Stimulated activated CD8-positive, alpha-beta memory T cell treated with anti-CD3 and anti-CD28 coated beads, Interleukin-15, amount 100 ng/mL, for 1 hour (primary cell): ENCODE measurements around the gene MTMR6.

Experiments used
- DNase-seq: peaks from one replicate; pipeline ENCODE4 v3.0.0-alpha.2; 2020; ENCODE audit warnings: low read depth

The MTMR6 gene

DNA sequence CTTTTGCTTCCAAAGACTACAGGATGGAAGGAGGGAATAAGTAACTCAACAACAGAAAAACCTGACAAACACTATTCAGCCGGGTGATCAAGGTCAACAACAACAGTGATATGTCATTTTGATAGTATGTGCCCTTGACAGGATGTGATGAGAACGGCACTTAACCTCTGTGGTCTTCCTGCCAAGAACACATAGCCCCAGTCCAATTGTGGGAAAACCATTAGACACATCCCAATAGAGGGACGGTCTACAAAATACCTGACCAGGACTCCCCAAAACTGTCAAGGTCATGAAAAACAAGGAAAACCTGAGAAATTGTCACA lies 72.1 kb downstream of the MTMR6 start:
- DNase-seq, result no peak

GRCh38 chr13:25214491-25215252 lies 72.6 kb downstream of the MTMR6 start:
- no peak for DNase-seq

DNA sequence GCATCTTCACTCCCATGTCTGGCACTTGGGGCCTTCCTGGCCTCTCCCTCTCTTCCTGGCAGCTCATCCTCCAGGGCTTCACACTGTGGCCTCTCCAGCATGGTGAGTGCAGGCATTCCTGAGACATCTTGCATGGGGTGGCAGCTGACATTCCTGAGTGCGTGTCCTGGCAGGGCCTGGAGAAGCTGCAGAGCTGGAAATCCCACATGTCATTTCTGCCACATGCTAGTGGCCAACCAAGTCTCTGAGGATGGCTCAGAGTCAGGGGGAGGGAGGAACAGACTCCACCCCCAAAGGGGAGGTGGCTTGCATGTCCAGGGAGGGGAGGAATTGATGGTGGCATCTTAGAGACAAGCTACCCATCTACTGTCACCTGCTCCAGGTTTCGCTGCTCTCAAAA lies 73.6 kb downstream of the MTMR6 start:
- no peak for DNase-seq

DNA sequence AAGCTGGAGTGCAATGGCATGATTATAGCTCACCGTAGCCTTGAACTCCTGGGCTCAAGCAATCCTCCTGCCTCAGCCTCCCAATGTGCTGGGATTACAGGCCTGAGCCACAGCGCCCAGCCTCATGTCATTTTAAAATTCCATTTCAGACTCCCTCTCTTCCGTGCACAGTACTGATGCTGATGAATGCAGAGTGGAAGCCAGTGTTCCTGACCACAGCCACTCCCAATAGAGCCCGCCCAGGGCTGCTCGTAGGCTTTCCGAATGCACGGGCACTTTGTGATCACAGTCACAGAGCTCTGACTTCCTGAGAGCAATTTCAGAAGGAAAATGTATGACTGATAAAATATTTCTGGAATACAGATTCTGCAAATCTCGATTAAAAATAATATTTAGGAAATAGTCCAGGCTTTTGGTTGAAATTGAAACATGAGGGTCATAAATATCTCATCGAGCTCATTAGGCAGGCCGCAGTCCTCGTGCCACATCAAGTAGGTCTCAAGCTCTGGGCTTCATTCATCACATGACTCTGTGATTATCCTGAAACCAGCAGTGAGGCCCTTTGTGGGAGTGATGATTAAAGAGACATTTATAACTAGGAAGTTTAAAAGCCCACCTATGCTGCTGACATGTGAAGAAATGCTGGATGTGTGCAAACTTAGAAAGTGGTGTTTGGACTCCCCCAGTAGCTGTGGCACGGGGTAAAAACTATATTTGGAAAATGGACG lies 76.3 kb downstream of the MTMR6 start:
- DNase-seq, result no peak

DNA sequence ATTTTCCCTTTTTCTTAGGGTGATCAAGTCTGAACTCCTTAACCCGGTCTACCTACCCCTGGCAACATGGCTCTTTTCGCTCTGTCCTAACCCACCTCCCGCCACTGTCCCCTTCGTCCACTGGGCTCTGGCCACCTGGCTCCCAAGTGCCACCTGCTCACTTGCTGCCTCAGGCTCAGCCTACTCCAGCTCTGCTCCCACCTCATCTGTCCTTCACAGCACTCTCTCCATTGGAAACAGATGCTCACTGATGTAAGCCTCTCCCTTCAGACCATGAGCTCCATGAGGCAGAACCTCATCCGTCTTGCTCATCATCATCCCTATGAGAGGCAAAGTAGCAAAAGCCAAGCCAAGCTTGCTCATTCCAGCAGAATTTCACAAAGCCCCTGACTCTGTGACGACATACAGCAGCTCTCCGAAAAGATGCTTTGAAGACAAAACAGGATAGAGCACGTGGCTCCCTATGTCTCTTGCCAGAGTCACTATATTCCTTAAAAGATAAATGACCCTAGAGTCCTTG lies 79.9 kb downstream of the MTMR6 start:
- DNase-seq, result no peak

- DNase-seq, result no peak
These were observed 82.4 kb downstream of the MTMR6 start for GRCh38 chr13:25204863-25205262.

- DNase-seq, result no peak
These were observed 84.1 kb downstream of the MTMR6 start for GRCh38 chr13:25203127-25203740.

- DNase-seq, result no peak
These were observed 86.5 kb downstream of the MTMR6 start for GRCh38 chr13:25200783-25201182.

GRCh38 chr13:25198647-25199046 lies 88.6 kb downstream of the MTMR6 start:
- no peak for DNase-seq

GRCh38 chr13:25196971-25197370 lies 90.3 kb downstream of the MTMR6 start:
- no peak for DNase-seq
